Effector CD4-positive, alpha-beta T cell (primary cell): ENCODE data around the gene ZNF496.
"Not testable (repeated sequence)": the region's sequence is repeated elsewhere in the genome, so short reads cannot be mapped to it uniquely, and the experiment has no call there.

ENCODE experiments used
- DNase-seq: peaks from one replicate; pipeline ENCODE4 v3.0.0-alpha.2; 2020

ZNF496 gene

GRCh38 chr1:247291161-247291560, 40.5 kb downstream of the ZNF496 start:
- DNase-seq, result no peak

- no peak for DNase-seq
Measured at GRCh38 chr1:247290576-247290975, 41.1 kb downstream of the ZNF496 start.

GRCh38 chr1:247289274-247289892, 42.3 kb downstream of the ZNF496 start:
- not testable (repeated sequence) for DNase-seq

GRCh38 chr1:247288341-247288740, 43.3 kb downstream of the ZNF496 start:
- DNase-seq, result no peak

GRCh38 chr1:247287460-247287859, 44.2 kb downstream of the ZNF496 start:
- no peak for DNase-seq

GRCh38 chr1:247286134-247286670, 45.5 kb downstream of the ZNF496 start:
- no peak for DNase-seq

GRCh38 chr1:247281001-247281574, 50.6 kb downstream of the ZNF496 start:
- DNase-seq, result no peak

GRCh38 chr1:247277191-247277590, 54.5 kb downstream of the ZNF496 start:
- DNase-seq, result no peak

- DNase-seq, result no peak
Measured at GRCh38 chr1:247274605-247275256, 56.9 kb downstream of the ZNF496 start.

- DNase-seq, result no peak
Measured at GRCh38 chr1:247273013-247273412, 58.7 kb downstream of the ZNF496 start.

- DNase-seq, result no peak
Measured at GRCh38 chr1:247270003-247270402, 61.7 kb downstream of the ZNF496 start.

- DNase-seq, result no peak
Measured at GRCh38 chr1:247269133-247269532, 62.5 kb downstream of the ZNF496 start.

GRCh38 chr1:247268390-247269045, 63.1 kb downstream of the ZNF496 start:
- DNase-seq, result no peak

GRCh38 chr1:247266053-247266452, 65.6 kb downstream of the ZNF496 start:
- DNase-seq, result no peak

- not testable (repeated sequence) for DNase-seq
Measured at GRCh38 chr1:247255772-247256171, 75.9 kb downstream of the ZNF496 start, which contains the start of gene VN1R5. TSS of gene VN1R5 (plus strand) at chr1:247256072.

- DNase-seq, result no peak
Measured at GRCh38 chr1:247247568-247247967, 84.1 kb downstream of the ZNF496 start.
